ENCODE data around the gene WRAP73. TPM values are rescaled to one million over a fixed set of nuclear protein-coding genes. Genes with fewer than 3 reads are reported as not detected.

WRAP73 gene
- total and polyA plus RNA-seq, 9 of the 15 experiments (the other 6 are each of a cell fraction or from before 2014, with no cell fraction given) = 4.3 to 51.8 (median 30.1) TPM

- TF ChIP-seq, protein P1, sequence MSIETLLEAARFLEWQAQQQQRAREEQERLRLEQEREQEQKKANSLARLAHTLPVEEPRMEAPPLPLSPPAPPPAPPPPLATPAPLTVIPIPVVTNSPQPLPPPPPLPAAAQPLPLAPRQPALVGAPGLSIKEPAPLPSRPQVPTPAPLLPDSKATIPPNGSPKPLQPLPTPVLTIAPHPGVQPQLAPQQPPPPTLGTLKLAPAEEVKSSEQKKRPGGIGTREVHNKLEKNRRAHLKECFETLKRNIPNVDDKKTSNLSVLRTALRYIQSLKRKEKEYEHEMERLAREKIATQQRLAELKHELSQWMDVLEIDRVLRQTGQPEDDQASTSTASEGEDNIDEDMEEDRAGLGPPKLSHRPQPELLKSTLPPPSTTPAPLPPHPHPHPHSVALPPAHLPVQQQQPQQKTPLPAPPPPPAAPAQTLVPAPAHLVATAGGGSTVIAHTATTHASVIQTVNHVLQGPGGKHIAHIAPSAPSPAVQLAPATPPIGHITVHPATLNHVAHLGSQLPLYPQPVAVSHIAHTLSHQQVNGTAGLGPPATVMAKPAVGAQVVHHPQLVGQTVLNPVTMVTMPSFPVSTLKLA (conservative IDR thresholded peaks at IDR 0.05) = peak in 1 of 2 experiments; percentile 32; a peak in 1 of 4 replicates
- TF ChIP-seq RCOR1 (IDR thresholded peaks at IDR 0.05; ENCODE audit: borderline replicate concordance in 1 of 2, low read depth in 2 of 2, low read length in 2 of 2) = no peak
- TF ChIP-seq ZNF436 (CRISPR knock-in tag; IDR thresholded peaks at IDR 0.05) = no peak
- peak; percentile 57 for TF ChIP-seq BHLHE40 (IDR thresholded peaks at IDR 0.05; ENCODE audit: low read length)
Measured at GRCh38 chr1:3598051-3598491, 51.8 kb downstream of the WRAP73 start (continued).

- Histone ChIP-seq H3K27ac (ENCODE audit: extremely low read depth, low read depth, low read length) (no peak overlapping the region), H3K9ac (ENCODE audit: insufficient read depth in 1 of 2, low read depth in 2 of 2, low read length in 2 of 2) (no peak overlapping the region), H2AFZ (ENCODE audit: low read depth, low read length) (no peak overlapping the region), H3K4me2 (ENCODE audit: insufficient read depth, low read length) (no peak overlapping the region), H3K9me1 (ENCODE audit: control insufficient read depth, insufficient read depth, low read length) (no peaks in the 10 kb centered on the region), H3K79me2 (ENCODE audit: control insufficient read depth, insufficient read depth, low read length) (no peaks in the 10 kb centered on the region), H3K4me3 (no peak overlapping the region), H3K4me1 (replicated peaks in 1 of 2; ENCODE audit: control insufficient read depth in 2 of 2, insufficient read depth in 2 of 2, low read length in 2 of 2) (peaks cover 0 to 57% of the 10 kb centered on the region in 2 experiments; a peak in 2 of 5 replicates), H3K9me3 (replicated peaks; ENCODE audit: control insufficient read depth, insufficient read depth, low read depth, low read length) (no peaks in the 10 kb centered on the region), H3K36me3 (ENCODE audit: control insufficient read depth, insufficient read depth, low read length) (no peaks in the 10 kb centered on the region), H3K27me3 (ENCODE audit: control insufficient read depth in 2 of 2, insufficient read depth in 2 of 2, low read length in 2 of 2) (peaks cover 32 to 83% of the 10 kb centered on the region in 2 experiments; a peak in 4 of 5 replicates), H4K20me1 (replicated peaks; ENCODE audit: control insufficient read depth, insufficient read depth, low read length) (peaks cover 21% of the 10 kb centered on the region)
- in situ Hi-C loops (cut with MboI) (no loop called here), intact Hi-C loops (cut with micrococcal nuclease) (no loop called here)
- ChIA-PET CTCF (ENCODE audit: low intra/inter-chr PET ratio) (no interaction called here), POLR2A (interaction anchor here (0.6 kb wide), 1 partner anchor 248 kb away, joined by 3 read pairs; no protein-coding TSS in a partner anchor)
- WGBS (ENCODE audit: insufficient coverage, low coverage, missing lambda C conversion rate) = 24% methylated on average over 11 of the region's 11 CpGs
- DNase-seq (ENCODE audit: extremely low read depth in 1 of 4, low spot score in 3 of 4) (no peak), FAIRE-seq (no peak), ATAC-seq (no peak)
- BruUV-seq (replicated peaks) = no TSS peak
- TF ChIP-seq ZFP30 (CRISPR knock-in tag; IDR thresholded peaks at IDR 0.05; ENCODE audit: borderline replicate concordance) (no peak), ZNF77 (CRISPR knock-in tag; IDR thresholded peaks at IDR 0.05) (no peak), TAL1 (IDR thresholded peaks at IDR 0.05) (no peak), ZNF311 (CRISPR knock-in tag; IDR thresholded peaks at IDR 0.05) (no peak), SMC3 (conservative IDR thresholded peaks at IDR 0.05; ENCODE audit: insufficient read depth, low read depth, low read length) (no peak), EP400 (IDR thresholded peaks at IDR 0.05) (no peak), RBM34 (IDR thresholded peaks at IDR 0.05; ENCODE audit: borderline replicate concordance, insufficient read depth, low read length) (no peak), DLX4 (CRISPR knock-in tag; IDR thresholded peaks at IDR 0.05) (no peak), SMARCC2 (IDR thresholded peaks at IDR 0.05; ENCODE audit: low read depth) (no peak), ZNF431 (CRISPR knock-in tag; IDR thresholded peaks at IDR 0.05) (no peak), PHF8 (IDR thresholded peaks at IDR 0.05; ENCODE audit: borderline replicate concordance, low read length) (no peak)
- TF ChIP-seq, protein P2, sequence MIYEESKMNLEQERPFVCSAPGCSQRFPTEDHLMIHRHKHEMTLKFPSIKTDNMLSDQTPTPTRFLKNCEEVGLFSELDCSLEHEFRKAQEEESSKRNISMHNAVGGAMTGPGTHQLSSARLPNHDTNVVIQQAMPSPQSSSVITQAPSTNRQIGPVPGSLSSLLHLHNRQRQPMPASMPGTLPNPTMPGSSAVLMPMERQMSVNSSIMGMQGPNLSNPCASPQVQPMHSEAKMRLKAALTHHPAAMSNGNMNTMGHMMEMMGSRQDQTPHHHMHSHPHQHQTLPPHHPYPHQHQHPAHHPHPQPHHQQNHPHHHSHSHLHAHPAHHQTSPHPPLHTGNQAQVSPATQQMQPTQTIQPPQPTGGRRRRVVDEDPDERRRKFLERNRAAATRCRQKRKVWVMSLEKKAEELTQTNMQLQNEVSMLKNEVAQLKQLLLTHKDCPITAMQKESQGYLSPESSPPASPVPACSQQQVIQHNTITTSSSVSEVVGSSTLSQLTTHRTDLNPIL (CRISPR knock-in tag; IDR thresholded peaks at IDR 0.05) = no peak
Measured at GRCh38 chr1:3597599-3597964, 52.3 kb downstream of the WRAP73 start.
